Endothelial cell of umbilical vein (primary cell): Measurements from ENCODE around the gene ZDHHC18. TPM values are rescaled to one million over a fixed set of nuclear protein-coding genes. Genes with fewer than 3 reads are reported as not detected.

Experiments used
- BruUV-seq: library from RNA; stranded (reverse); fragments of 400-500 nt; replicated peaks from 2 replicates; lab custom pipeline; 2021; lab: Mats Ljungman, UMichigan
- CTCF ChIA-PET: fragments of 300-600, 350-600 bp; sonication (Branson Sonifier 250); formaldehyde crosslinking; loops from one replicate; lab custom pipeline; 2021; ENCODE audit warnings: antibody characterized with exemption, inconsistent platforms; lab: Charles Lee
- POLR2A ChIA-PET: fragments of 300-600, 350-600 bp; sonication (Branson Sonifier 250); formaldehyde crosslinking; loops from one replicate; lab custom pipeline; 2021; ENCODE audit warnings: antibody characterized with exemption, inconsistent platforms; lab: Charles Lee
- DNase-seq: peaks from one replicate; pipeline ENCODE4 v3.0.0-alpha.2; 2011; ENCODE audit warnings: low read depth, low spot score
- FAIRE-seq: peaks from 2 replicates; lab custom pipeline; 2011; peaks lifted over from hg19 to GRCh38; lab: Jason Lieb, UNC
- H2AFZ ChIP-seq: 2 replicates; pipeline ENCODE4 v1.6.0; 2012; ENCODE audit warnings: low read depth, low read length, control low read depth, inconsistent platforms
- H3K27ac ChIP-seq: 2 replicates; pipeline ENCODE4 v1.5.1; 2011; ENCODE audit warnings: low read depth, mild to moderate bottlenecking, control low read depth, low read length, moderate library complexity; ENCODE audit not compliant: insufficient read depth
- H3K27me3 ChIP-seq, 2 experiments: 2 replicates each; pipeline versions ENCODE4 v1.6.0 to v1.6.1; 2011; ENCODE audit warnings: low read length in 2 of 2, mixed read lengths in 1 of 2; ENCODE audit not compliant: control insufficient read depth in 2 of 2, insufficient read depth in 2 of 2
- H3K36me3 ChIP-seq, 2 experiments: 2 replicates in 1 of 2; 3 replicates in 1 of 2; pipeline ENCODE4 v1.5.1; 2011; ENCODE audit warnings: low read length in 2 of 2, mild to moderate bottlenecking in 1 of 2, moderate library complexity in 1 of 2; ENCODE audit not compliant: control insufficient read depth in 2 of 2, insufficient read depth in 2 of 2; ENCODE audit errors: extremely low read depth in 1 of 2
- H3K4me1 ChIP-seq: 3 replicates; pipeline ENCODE4 v1.5.1; 2011; ENCODE audit warnings: mild to moderate bottlenecking, low read length; ENCODE audit not compliant: control insufficient read depth, insufficient read depth; ENCODE audit errors: extremely low read depth
- H3K4me2 ChIP-seq: 2 replicates; pipeline ENCODE4 v1.6.1; 2011; ENCODE audit warnings: low read length, control low read depth, mixed read lengths; ENCODE audit not compliant: insufficient read depth
- H3K4me3 ChIP-seq, 3 experiments: fragments of 200-600 bp in 1 of 3; sonication (generic), shearing (Covaris generic) in 1 of 3; replicated peaks in 1 of 3; 2 replicates each; pipeline ENCODE4 v1.5.1; 2011 to 2016; ENCODE audit warnings: control low read depth in 3 of 3, low read length in 3 of 3, mild to moderate bottlenecking in 2 of 3, inconsistent platforms in 1 of 3, low read depth in 1 of 3, moderate library complexity in 1 of 3; ENCODE audit not compliant: insufficient read depth in 1 of 3
- H3K79me2 ChIP-seq: 2 replicates; pipeline ENCODE4 v1.6.0; 2012; ENCODE audit warnings: low read length, inconsistent platforms; ENCODE audit not compliant: control insufficient read depth, insufficient read depth
- H3K9ac ChIP-seq: replicated peaks from 2 replicates; pipeline ENCODE3; 2011; ENCODE audit warnings: low read length, control low read depth; ENCODE audit not compliant: insufficient read depth; ENCODE audit errors: extremely low read depth
- H3K9me1 ChIP-seq: replicated peaks from 3 replicates; pipeline ENCODE4 v1.6.0; 2011; ENCODE audit warnings: mild to moderate bottlenecking, low read length; ENCODE audit not compliant: control insufficient read depth, insufficient read depth; ENCODE audit errors: extremely low read depth
- H3K9me3 ChIP-seq: replicated peaks from 2 replicates; pipeline ENCODE4 v1.5.1; 2012; ENCODE audit warnings: low read length, inconsistent platforms; ENCODE audit not compliant: control insufficient read depth, insufficient read depth
- H4K20me1 ChIP-seq: replicated peaks from 2 replicates; pipeline ENCODE3; 2011; ENCODE audit warnings: mild to moderate bottlenecking, low read length; ENCODE audit not compliant: control insufficient read depth, insufficient read depth; ENCODE audit errors: extremely low read depth
- CTCF ChIP-seq, 2 donors: IDR thresholded peaks; 1 replicate in 1 of 2; 2 replicates in 1 of 2; pipeline ENCODE4 v1.5.1; 2011; ENCODE audit warnings: low read length in 2 of 2, mild to moderate bottlenecking in 2 of 2, moderate library complexity in 2 of 2, control low read depth in 1 of 2, inconsistent platforms in 1 of 2, low read depth in 1 of 2; ENCODE audit not compliant: insufficient read depth in 1 of 2; ENCODE audit errors: extremely low read depth in 1 of 2
- EZH2 ChIP-seq: IDR thresholded peaks from 2 replicates; pipeline ENCODE4 v1.6.1; 2012; ENCODE audit warnings: borderline replicate concordance, low read depth, mild to moderate bottlenecking, moderate library complexity, low read length, inconsistent platforms; ENCODE audit not compliant: severe bottlenecking
- FOS ChIP-seq: IDR thresholded peaks from 2 replicates; pipeline ENCODE4 v1.6.1; 2011; ENCODE audit warnings: mild to moderate bottlenecking, low read length, moderate library complexity, borderline replicate concordance; ENCODE audit not compliant: insufficient read depth
- GATA2 ChIP-seq: IDR thresholded peaks from 2 replicates; pipeline ENCODE4 v1.7.0; 2011; ENCODE audit warnings: low read depth, mild to moderate bottlenecking, moderate library complexity, mixed read lengths, low read length; ENCODE audit not compliant: insufficient read length, insufficient read depth
- JUN ChIP-seq: IDR thresholded peaks from 2 replicates; pipeline ENCODE4 v1.6.1; 2011; ENCODE audit warnings: borderline replicate concordance, low read depth; ENCODE audit not compliant: insufficient read length, insufficient read depth
- MAX ChIP-seq: IDR thresholded peaks from 2 replicates; pipeline ENCODE4 v1.6.1; 2011; ENCODE audit not compliant: insufficient read depth, insufficient read length
- MYC ChIP-seq: IDR thresholded peaks from one replicate; pipeline ENCODE4 v1.6.1; 2011; ENCODE audit warnings: mild to moderate bottlenecking, low read depth, low read length
- POLR2A ChIP-seq: IDR thresholded peaks from 2 replicates; pipeline ENCODE4 v1.6.1; 2012; ENCODE audit warnings: low read depth, mild to moderate bottlenecking, control low read depth, low read length
- POLR2AphosphoS5 ChIP-seq: IDR thresholded peaks from 2 replicates; pipeline ENCODE4 v1.6.1; 2012; ENCODE audit warnings: low read depth, mild to moderate bottlenecking, control low read depth, low read length, moderate library complexity; ENCODE audit not compliant: insufficient read depth
- dilution Hi-C: fragments of 300-500 bp; cut with MboI; formaldehyde crosslinking; loops from one replicate; pipeline ENCODE4 v1.15.0; 2019; ENCODE audit warnings: low sequenced_read_pairs; ENCODE audit not compliant: extremely low pct_ligation_motif_present
- intact Hi-C: fragments of 100-400 bp; cut with micrococcal nuclease; formaldehyde crosslinking; loops from one replicate; pipeline ENCODE4 v1.10.0; 2022
- polyA plus RNA-seq, 4 experiments: library from polyadenylated mRNA; depleted of rRNA in 3 of 4; stranded (reverse) in 3 of 4; unstranded in 1 of 4; fragments of >200 nt; gene quantifications; 2 replicates each; pipeline versions ENCODE4 v1.2.1 to v1.2.3, GENCODE V29; 2011 to 2012; ENCODE audit warnings: missing spikeins in 1 of 4
- total RNA-seq: library from RNA; stranded (reverse); gene quantifications from 2 replicates; pipeline ENCODE4 v1.2.3, GENCODE V29; 2021

Gene ZDHHC18
- total and polyA plus RNA-seq, 2 donors (not counting 3 experiments of a cell fraction or from before 2014, with no cell fraction given), result 25.2 to 48.2 TPM

GRCh38 chr1:26829184-26829911 is 2.9 kb downstream of the ZDHHC18 start:
- TF ChIP-seq POLR2A (no peak), CTCF (IDR thresholded peaks at IDR 0.05; ENCODE audit: extremely low read depth in 1 of 2, insufficient read depth in 1 of 2, low read depth in 1 of 2, low read length in 2 of 2) (no peak), POLR2AphosphoS5 (no peak), EZH2 (no peak), JUN (no peak), GATA2 (no peak), FOS (no peak), MAX (no peak), MYC (no peak)
- intact Hi-C loops, result no loop called here
- Histone ChIP-seq H3K27ac (no peak overlapping the region), H3K9me1 (no peaks in the 10 kb centered on the region), H3K79me2 (peaks cover 26% of the 10 kb centered on the region), H3K27me3 (no peaks in the 10 kb centered on the region), H3K4me3 (no peak overlapping the region), H2AFZ (no peak overlapping the region), H3K9ac (no peak overlapping the region), H3K36me3 (peaks cover 0 to 21% of the 10 kb centered on the region in 2 experiments), H4K20me1 (no peaks in the 10 kb centered on the region), H3K9me3 (no peaks in the 10 kb centered on the region), H3K4me2 (no peak overlapping the region), H3K4me1 (peaks cover 11% of the 10 kb centered on the region)
- dilution Hi-C loops, result no loop called here
- FAIRE-seq, result no peak
- POLR2A ChIA-PET, result interaction anchor here (1.1 kb wide), 1 partner anchor 19 kb away, joined by 4 read pairs; no protein-coding TSS in a partner anchor
- no peak for DNase-seq
- CTCF ChIA-PET, result interaction anchor here (1.4 kb wide), 1 partner anchor 227 kb away, joined by 3 read pairs; no protein-coding TSS in a partner anchor
- BruUV-seq, result no TSS peak
